ENCODE results near the gene RAD54L.
"Not testable (repeated sequence)": the region's sequence is repeated elsewhere in the genome, so short reads cannot be mapped to it uniquely, and the experiment has no call there.

GRCh38 chr1:46319301-46319700, 71.7 kb downstream of the RAD54L start:
- TF ChIP-seq EZH2 (IDR thresholded peaks at IDR 0.05; ENCODE audit: borderline replicate concordance, insufficient read depth, low read length, poor library complexity, severe bottlenecking); POLR2AphosphoS5 (IDR thresholded peaks at IDR 0.05); EP300 (conservative IDR thresholded peaks at IDR 0.05; ENCODE audit: poor library complexity, severe bottlenecking): not testable (repeated sequence)
- TF ChIP-seq, protein P1, sequence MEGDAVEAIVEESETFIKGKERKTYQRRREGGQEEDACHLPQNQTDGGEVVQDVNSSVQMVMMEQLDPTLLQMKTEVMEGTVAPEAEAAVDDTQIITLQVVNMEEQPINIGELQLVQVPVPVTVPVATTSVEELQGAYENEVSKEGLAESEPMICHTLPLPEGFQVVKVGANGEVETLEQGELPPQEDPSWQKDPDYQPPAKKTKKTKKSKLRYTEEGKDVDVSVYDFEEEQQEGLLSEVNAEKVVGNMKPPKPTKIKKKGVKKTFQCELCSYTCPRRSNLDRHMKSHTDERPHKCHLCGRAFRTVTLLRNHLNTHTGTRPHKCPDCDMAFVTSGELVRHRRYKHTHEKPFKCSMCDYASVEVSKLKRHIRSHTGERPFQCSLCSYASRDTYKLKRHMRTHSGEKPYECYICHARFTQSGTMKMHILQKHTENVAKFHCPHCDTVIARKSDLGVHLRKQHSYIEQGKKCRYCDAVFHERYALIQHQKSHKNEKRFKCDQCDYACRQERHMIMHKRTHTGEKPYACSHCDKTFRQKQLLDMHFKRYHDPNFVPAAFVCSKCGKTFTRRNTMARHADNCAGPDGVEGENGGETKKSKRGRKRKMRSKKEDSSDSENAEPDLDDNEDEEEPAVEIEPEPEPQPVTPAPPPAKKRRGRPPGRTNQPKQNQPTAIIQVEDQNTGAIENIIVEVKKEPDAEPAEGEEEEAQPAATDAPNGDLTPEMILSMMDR (IDR thresholded peaks at IDR 0.05; ENCODE audit: poor library complexity, severe bottlenecking) = not testable (repeated sequence)
- TF ChIP-seq, protein P2, sequence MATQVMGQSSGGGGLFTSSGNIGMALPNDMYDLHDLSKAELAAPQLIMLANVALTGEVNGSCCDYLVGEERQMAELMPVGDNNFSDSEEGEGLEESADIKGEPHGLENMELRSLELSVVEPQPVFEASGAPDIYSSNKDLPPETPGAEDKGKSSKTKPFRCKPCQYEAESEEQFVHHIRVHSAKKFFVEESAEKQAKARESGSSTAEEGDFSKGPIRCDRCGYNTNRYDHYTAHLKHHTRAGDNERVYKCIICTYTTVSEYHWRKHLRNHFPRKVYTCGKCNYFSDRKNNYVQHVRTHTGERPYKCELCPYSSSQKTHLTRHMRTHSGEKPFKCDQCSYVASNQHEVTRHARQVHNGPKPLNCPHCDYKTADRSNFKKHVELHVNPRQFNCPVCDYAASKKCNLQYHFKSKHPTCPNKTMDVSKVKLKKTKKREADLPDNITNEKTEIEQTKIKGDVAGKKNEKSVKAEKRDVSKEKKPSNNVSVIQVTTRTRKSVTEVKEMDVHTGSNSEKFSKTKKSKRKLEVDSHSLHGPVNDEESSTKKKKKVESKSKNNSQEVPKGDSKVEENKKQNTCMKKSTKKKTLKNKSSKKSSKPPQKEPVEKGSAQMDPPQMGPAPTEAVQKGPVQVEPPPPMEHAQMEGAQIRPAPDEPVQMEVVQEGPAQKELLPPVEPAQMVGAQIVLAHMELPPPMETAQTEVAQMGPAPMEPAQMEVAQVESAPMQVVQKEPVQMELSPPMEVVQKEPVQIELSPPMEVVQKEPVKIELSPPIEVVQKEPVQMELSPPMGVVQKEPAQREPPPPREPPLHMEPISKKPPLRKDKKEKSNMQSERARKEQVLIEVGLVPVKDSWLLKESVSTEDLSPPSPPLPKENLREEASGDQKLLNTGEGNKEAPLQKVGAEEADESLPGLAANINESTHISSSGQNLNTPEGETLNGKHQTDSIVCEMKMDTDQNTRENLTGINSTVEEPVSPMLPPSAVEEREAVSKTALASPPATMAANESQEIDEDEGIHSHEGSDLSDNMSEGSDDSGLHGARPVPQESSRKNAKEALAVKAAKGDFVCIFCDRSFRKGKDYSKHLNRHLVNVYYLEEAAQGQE (IDR thresholded peaks at IDR 0.05; ENCODE audit: borderline replicate concordance) = not testable (repeated sequence)
